Measurements from ENCODE around the gene CFAP410.

CFAP410 gene

GRCh38 chr21:44377201-44377921, 38.2 kb upstream of the CFAP410 start:
- Histone ChIP-seq H3K27me3 (ENCODE audit: control insufficient read depth, insufficient read depth, low read length) (peaks cover 16% of the 10 kb centered on the region), H3K36me3 (ENCODE audit: control insufficient read depth, insufficient read depth, low read length) (no peaks in the 10 kb centered on the region), H3K9me3 (ENCODE audit: control insufficient read depth, low read length) (no peaks in the 10 kb centered on the region), H3K9ac (ENCODE audit: low read length) (no peak overlapping the region), H3K4me3 (ENCODE audit: low read length) (no peak overlapping the region), H3K4me1 (ENCODE audit: control insufficient read depth, insufficient read depth, low read length) (peaks cover 20% of the 10 kb centered on the region)

DNA sequence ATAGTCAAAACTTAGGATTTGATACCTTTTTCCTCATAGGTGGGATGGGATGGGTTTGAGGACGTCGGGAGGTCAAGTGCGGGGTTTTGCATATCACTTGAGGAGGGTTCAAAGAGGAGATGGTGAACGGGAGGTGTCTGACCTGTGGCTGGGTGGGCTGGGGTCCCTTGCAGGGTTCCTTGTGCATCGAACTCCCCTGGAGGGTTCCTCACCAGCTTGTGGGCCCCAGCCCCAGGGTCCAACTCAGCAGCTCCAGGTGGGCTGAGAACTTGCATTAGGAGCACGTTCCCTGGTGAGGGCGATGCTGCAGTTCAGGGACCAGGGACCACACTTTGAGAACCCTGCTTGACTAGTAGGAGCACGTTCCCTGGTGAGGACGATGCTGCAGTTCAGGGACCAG, 37.4 kb upstream of the CFAP410 start:
- H3K4me3 ChIP-seq (ENCODE audit: low read length), result no peak overlapping the region
- H3K9ac ChIP-seq (ENCODE audit: low read length), result no peak overlapping the region
- peaks cover 16% of the 10 kb centered on the region for H3K27me3 ChIP-seq (ENCODE audit: control insufficient read depth, insufficient read depth, low read length)
- no peaks in the 10 kb centered on the region for H3K36me3 ChIP-seq (ENCODE audit: control insufficient read depth, insufficient read depth, low read length)
- no peaks in the 10 kb centered on the region for H3K9me3 ChIP-seq (ENCODE audit: control insufficient read depth, low read length)
- H3K4me1 ChIP-seq (ENCODE audit: control insufficient read depth, insufficient read depth, low read length), result peaks cover 20% of the 10 kb centered on the region

DNA sequence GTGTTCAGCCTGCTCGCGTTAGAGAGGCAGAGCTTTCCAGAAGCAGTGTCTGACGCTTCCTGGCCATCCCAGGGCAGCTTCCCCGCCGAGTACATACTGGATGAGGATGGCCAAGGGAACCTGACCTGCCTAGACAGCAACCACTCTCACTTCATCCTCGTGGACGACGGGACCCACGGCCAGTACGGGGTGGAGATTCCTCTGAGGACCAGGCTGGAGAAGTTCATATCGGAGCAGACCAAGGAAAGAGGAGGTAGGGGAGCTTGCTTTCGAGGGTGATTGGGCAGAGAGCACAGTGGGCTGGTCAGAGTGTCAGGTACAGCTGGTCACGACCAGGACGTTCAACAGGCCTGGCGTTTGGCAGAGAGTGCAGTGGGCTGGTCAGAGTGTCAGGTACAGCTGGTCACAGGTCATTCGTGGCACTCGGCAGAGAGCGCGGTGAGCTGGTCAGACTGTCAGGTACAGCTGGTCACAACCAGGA, 36.6 kb upstream of the CFAP410 start:
- H3K4me1 ChIP-seq (ENCODE audit: control insufficient read depth, insufficient read depth, low read length), result peaks cover 20% of the 10 kb centered on the region
- peaks cover 18% of the 10 kb centered on the region for H3K27me3 ChIP-seq (ENCODE audit: control insufficient read depth, insufficient read depth, low read length)
- no peak overlapping the region for H3K4me3 ChIP-seq (ENCODE audit: low read length)
- H3K9ac ChIP-seq (ENCODE audit: low read length), result no peak overlapping the region
- H3K36me3 ChIP-seq (ENCODE audit: control insufficient read depth, insufficient read depth, low read length), result no peaks in the 10 kb centered on the region
- no peaks in the 10 kb centered on the region for H3K9me3 ChIP-seq (ENCODE audit: control insufficient read depth, low read length)

DNA sequence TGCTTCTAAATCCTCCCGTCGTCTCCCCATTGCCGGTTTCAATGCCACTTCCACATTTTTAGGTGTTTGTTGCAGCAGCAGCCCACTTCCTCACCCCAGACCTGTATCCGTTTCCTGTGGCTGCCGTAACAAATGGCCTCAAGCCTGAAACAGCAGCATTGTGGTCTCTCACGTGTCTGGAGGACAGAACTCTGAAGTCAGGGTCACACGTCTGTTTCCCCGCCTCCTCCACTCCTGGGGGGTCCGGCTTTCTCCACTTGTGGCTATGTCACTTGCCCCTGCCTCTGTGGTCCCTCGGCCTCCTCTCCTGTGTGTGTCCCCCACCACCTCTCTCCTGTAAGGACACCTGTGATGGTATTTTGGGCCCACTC, 36.1 kb upstream of the CFAP410 start:
- Histone ChIP-seq H3K9me3 (ENCODE audit: control insufficient read depth, low read length) (no peaks in the 10 kb centered on the region), H3K27me3 (ENCODE audit: control insufficient read depth, insufficient read depth, low read length) (peaks cover 23% of the 10 kb centered on the region), H3K9ac (ENCODE audit: low read length) (no peak overlapping the region), H3K36me3 (ENCODE audit: control insufficient read depth, insufficient read depth, low read length) (no peaks in the 10 kb centered on the region), H3K4me3 (ENCODE audit: low read length) (no peak overlapping the region), H3K4me1 (ENCODE audit: control insufficient read depth, insufficient read depth, low read length) (peaks cover 20% of the 10 kb centered on the region)

GRCh38 chr21:44374601-44375280, 35.6 kb upstream of the CFAP410 start:
- H3K36me3 ChIP-seq (ENCODE audit: control insufficient read depth, insufficient read depth, low read length), result no peaks in the 10 kb centered on the region
- H3K4me1 ChIP-seq (ENCODE audit: control insufficient read depth, insufficient read depth, low read length), result peaks cover 20% of the 10 kb centered on the region
- no peak overlapping the region for H3K9ac ChIP-seq (ENCODE audit: low read length)
- H3K9me3 ChIP-seq (ENCODE audit: control insufficient read depth, low read length), result no peaks in the 10 kb centered on the region
- H3K4me3 ChIP-seq (ENCODE audit: low read length), result no peak overlapping the region
- H3K27me3 ChIP-seq (ENCODE audit: control insufficient read depth, insufficient read depth, low read length), result peaks cover 29% of the 10 kb centered on the region

DNA sequence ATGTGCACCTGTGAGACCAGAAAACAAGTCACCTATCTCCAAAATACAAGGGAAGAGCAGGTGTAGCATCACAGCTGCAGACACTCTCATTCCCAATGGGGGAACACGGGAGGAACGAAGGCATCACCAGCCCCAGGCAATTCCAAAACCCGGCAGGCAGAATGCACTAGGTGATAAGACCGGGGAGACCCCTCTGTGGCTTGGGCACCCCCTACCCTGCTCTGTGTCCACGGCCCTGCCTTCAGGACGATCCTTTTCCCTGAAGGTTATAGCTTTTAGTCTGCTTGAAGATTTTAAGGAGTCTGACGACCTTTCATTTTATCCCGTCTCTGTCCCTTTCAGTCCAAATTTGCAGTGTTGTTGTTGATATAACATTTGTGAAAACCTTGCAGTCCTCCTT, 33.4 kb upstream of the CFAP410 start:
- peaks cover 30% of the 10 kb centered on the region for H3K27me3 ChIP-seq (ENCODE audit: control insufficient read depth, insufficient read depth, low read length)
- peaks cover 11% of the 10 kb centered on the region for H3K4me1 ChIP-seq (ENCODE audit: control insufficient read depth, insufficient read depth, low read length)
- H3K9me3 ChIP-seq (ENCODE audit: control insufficient read depth, low read length), result no peaks in the 10 kb centered on the region
- no peak overlapping the region for H3K4me3 ChIP-seq (ENCODE audit: low read length)
- no peaks in the 10 kb centered on the region for H3K36me3 ChIP-seq (ENCODE audit: control insufficient read depth, insufficient read depth, low read length)
- H3K9ac ChIP-seq (ENCODE audit: low read length), result no peak overlapping the region

DNA sequence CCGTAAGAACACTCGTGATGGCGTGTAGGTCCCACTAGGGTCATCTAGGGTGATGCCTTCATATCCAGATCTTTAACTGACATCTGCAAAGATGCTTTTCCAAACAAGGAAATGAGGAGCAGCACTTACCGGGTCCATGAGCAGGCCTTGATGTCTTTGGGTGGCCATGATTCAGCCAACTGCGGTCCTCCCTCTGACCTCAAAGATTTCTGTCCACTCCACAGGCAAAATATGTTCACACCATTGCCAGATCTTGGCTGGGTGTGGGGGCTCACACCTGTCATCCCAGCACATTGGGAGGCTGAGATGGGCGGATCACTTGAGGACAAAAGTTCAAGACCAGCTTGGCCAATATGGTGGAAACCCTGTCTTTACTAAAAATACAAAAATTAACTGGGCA, 32.4 kb upstream of the CFAP410 start:
- H3K9me3 ChIP-seq (ENCODE audit: control insufficient read depth, low read length), result no peaks in the 10 kb centered on the region

DNA sequence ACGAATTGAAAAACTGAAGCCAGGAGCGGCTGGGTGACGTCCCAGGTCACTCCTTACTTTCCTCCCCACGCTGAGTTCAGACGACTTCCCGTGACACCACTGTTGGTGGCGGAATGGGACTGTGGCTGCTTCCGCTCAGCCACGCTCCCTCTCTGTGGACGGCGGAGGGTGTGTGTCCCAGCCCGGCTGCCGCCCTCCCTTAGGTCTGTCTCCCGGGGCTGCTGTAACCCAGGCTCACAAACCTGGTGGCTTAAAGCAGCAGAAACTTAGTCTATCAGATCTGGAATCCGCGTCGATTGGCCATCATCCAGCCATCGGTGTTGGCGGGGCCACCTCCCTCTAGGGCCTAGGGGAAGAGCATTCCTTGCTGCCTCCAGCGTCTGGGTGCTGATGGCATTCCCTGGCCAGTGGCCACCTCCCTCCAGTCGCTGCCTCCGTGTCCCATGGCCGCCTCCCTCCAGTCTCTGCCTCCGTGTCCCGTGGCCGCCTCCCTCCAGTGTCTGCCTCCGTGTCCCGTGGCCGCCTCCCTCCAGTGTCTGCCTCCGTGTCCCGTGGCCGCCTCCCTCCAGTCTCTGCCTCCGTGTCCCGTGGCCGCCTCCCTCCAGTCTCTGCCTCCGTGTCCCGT, 31.7 kb upstream of the CFAP410 start:
- Histone ChIP-seq H3K4me1 (ENCODE audit: control insufficient read depth, insufficient read depth, low read length) (no peaks in the 10 kb centered on the region), H3K9ac (ENCODE audit: low read length) (no peak overlapping the region), H3K9me3 (ENCODE audit: control insufficient read depth, low read length) (no peaks in the 10 kb centered on the region), H3K36me3 (ENCODE audit: control insufficient read depth, insufficient read depth, low read length) (no peaks in the 10 kb centered on the region), H3K4me3 (ENCODE audit: low read length) (no peak overlapping the region), H3K27me3 (ENCODE audit: control insufficient read depth, insufficient read depth, low read length) (peaks cover 20% of the 10 kb centered on the region)

More for the DNA sequence above, 32.4 kb upstream of the CFAP410 start:
- H3K9ac ChIP-seq (ENCODE audit: low read length), result no peak overlapping the region
- no peaks in the 10 kb centered on the region for H3K36me3 ChIP-seq (ENCODE audit: control insufficient read depth, insufficient read depth, low read length)
- peaks cover 1% of the 10 kb centered on the region for H3K4me1 ChIP-seq (ENCODE audit: control insufficient read depth, insufficient read depth, low read length)
- H3K4me3 ChIP-seq (ENCODE audit: low read length), result no peak overlapping the region
- H3K27me3 ChIP-seq (ENCODE audit: control insufficient read depth, insufficient read depth, low read length), result peaks cover 22% of the 10 kb centered on the region

DNA sequence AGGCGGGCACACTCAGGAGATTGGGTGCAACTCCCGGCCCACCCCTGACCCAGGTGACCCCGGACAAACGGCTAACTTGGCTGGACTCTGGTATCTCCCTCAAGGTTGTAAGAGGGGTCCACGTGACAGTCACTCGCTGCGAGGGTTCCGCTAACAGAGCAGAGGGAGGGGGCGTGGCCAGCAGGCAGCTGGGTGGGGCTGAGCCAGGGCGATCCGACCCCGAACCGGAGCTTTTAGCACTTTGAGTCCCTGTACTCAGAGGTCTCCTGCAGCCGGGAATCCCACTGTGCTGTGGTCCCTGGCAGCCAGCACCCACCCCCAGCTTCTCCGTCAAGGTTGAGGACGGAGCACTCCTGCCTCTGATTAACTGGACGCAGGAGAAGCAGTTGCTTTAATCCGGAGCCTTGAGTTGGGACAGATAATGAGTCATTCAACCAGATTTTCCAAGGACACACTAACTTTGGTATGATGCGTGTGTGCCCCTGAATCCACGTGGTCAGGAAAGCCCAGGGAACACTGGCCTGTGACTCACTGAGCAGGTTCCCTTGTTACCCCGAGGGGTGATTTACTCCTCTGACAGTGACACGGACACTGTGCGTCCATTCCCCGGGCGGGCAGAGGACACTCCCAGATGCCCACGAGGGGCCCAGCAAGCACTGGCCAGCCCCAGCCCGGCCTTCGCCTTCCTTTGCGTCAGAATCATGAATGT, 31.0 kb upstream of the CFAP410 start:
- Histone ChIP-seq H3K9ac (ENCODE audit: low read length) (no peak overlapping the region), H3K27me3 (ENCODE audit: control insufficient read depth, insufficient read depth, low read length) (peaks cover 20% of the 10 kb centered on the region), H3K9me3 (ENCODE audit: control insufficient read depth, low read length) (no peaks in the 10 kb centered on the region), H3K4me1 (ENCODE audit: control insufficient read depth, insufficient read depth, low read length) (no peaks in the 10 kb centered on the region), H3K4me3 (ENCODE audit: low read length) (no peak overlapping the region), H3K36me3 (ENCODE audit: control insufficient read depth, insufficient read depth, low read length) (no peaks in the 10 kb centered on the region)

- peaks cover 20% of the 10 kb centered on the region for H3K27me3 ChIP-seq (ENCODE audit: control insufficient read depth, insufficient read depth, low read length)
- H3K36me3 ChIP-seq (ENCODE audit: control insufficient read depth, insufficient read depth, low read length), result no peaks in the 10 kb centered on the region
- H3K4me1 ChIP-seq (ENCODE audit: control insufficient read depth, insufficient read depth, low read length), result no peaks in the 10 kb centered on the region
- no peak overlapping the region for H3K9ac ChIP-seq (ENCODE audit: low read length)
- H3K4me3 ChIP-seq (ENCODE audit: low read length), result no peak overlapping the region
- H3K9me3 ChIP-seq (ENCODE audit: control insufficient read depth, low read length), result no peaks in the 10 kb centered on the region
These were observed 29.7 kb upstream of the CFAP410 start for GRCh38 chr21:44368711-44369446.

GRCh38 chr21:44366586-44367211, 27.5 kb upstream of the CFAP410 start:
- H3K36me3 ChIP-seq (ENCODE audit: control insufficient read depth, insufficient read depth, low read length), result no peaks in the 10 kb centered on the region
- no peak overlapping the region for H3K9ac ChIP-seq (ENCODE audit: low read length)
- H3K27me3 ChIP-seq (ENCODE audit: control insufficient read depth, insufficient read depth, low read length), result peaks cover 20% of the 10 kb centered on the region
- H3K4me3 ChIP-seq (ENCODE audit: low read length), result no peak overlapping the region
- H3K9me3 ChIP-seq (ENCODE audit: control insufficient read depth, low read length), result no peaks in the 10 kb centered on the region
- H3K4me1 ChIP-seq (ENCODE audit: control insufficient read depth, insufficient read depth, low read length), result no peaks in the 10 kb centered on the region

Measured in mucosa of stomach (tissue), 1 donor.